HepG2 (cell line): ENCODE measurements around the gene ADAMTSL4. TPM values are rescaled to one million over a fixed set of nuclear protein-coding genes. Genes with fewer than 3 reads are reported as not detected.

Source experiments
- ARNT ChIP-seq: fragments of 450-650 bp; IDR thresholded peaks from 2 replicates; pipeline ENCODE4 v1.6.1; 2017
- BATF2 ChIP-seq: sonication (generic); formaldehyde crosslinking; IDR thresholded peaks from 2 replicates; pipeline ENCODE4 v1.8.0; 2022; ENCODE audit warnings: mild to moderate bottlenecking, missing genetic modification reagents, moderate library complexity
- CBX2 ChIP-seq, 2 experiments: fragments of 200-600 bp in 1 of 2; sonication (generic); formaldehyde crosslinking in 1 of 2; IDR thresholded peaks; 2 replicates each; pipeline versions ENCODE4 v1.7.0 to v1.8.1; 2018 to 2022; ENCODE audit warnings: low read depth in 2 of 2, low read length in 1 of 2, mild to moderate bottlenecking in 1 of 2, missing genetic modification reagents in 1 of 2
- CEBPZ ChIP-seq: IDR thresholded peaks from 2 replicates; pipeline ENCODE4 v1.6.1; 2012; ENCODE audit warnings: low read length, improper control_type of control experiment
- DMTF1 ChIP-seq: sonication (generic); formaldehyde crosslinking; IDR thresholded peaks from 2 replicates; pipeline ENCODE4 v1.4.0; 2020; ENCODE audit warnings: mild to moderate bottlenecking, missing genetic modification reagents
- E2F2 ChIP-seq: sonication (generic); formaldehyde crosslinking; IDR thresholded peaks from 2 replicates; pipeline ENCODE4 v1.4.0; 2020; ENCODE audit warnings: missing genetic modification reagents, borderline replicate concordance
- IKZF1 ChIP-seq: fragments of 450-650 bp; IDR thresholded peaks from 2 replicates; pipeline ENCODE4 v1.7.1; 2016
- KAT8 ChIP-seq: IDR thresholded peaks from 2 replicates; pipeline ENCODE4 v1.6.1; 2016; ENCODE audit warnings: missing genetic modification reagents, missing compliant biosample characterization
- MIXL1 ChIP-seq: IDR thresholded peaks from 2 replicates; pipeline ENCODE4 v1.6.1; 2016
- MLLT10 ChIP-seq: sonication (generic); formaldehyde crosslinking; IDR thresholded peaks from 2 replicates; pipeline ENCODE4 v1.4.0; 2020; ENCODE audit warnings: missing genetic modification reagents
- NFIC ChIP-seq: IDR thresholded peaks from 2 replicates; pipeline ENCODE4 v1.6.1; 2012; ENCODE audit warnings: mild to moderate bottlenecking, low read length, inconsistent platforms
- TRIM24 ChIP-seq: sonication (generic); formaldehyde crosslinking; IDR thresholded peaks from 2 replicates; pipeline ENCODE4 v1.8.0; 2022; ENCODE audit warnings: mild to moderate bottlenecking, missing genetic modification reagents
- ZFP91 ChIP-seq: sonication (generic); formaldehyde crosslinking; IDR thresholded peaks from 2 replicates; pipeline ENCODE4 v1.9.0; 2022; ENCODE audit warnings: missing genetic modification reagents, mild to moderate bottlenecking, borderline replicate concordance
- ZFY ChIP-seq: sonication (generic); formaldehyde crosslinking; IDR thresholded peaks from 2 replicates; pipeline ENCODE4 v1.4.0; 2020; ENCODE audit warnings: missing genetic modification reagents
- ZNF256 ChIP-seq: sonication (generic); formaldehyde crosslinking; conservative IDR thresholded peaks from 2 replicates; pipeline ENCODE4 v1.4.0; 2020; ENCODE audit warnings: missing genetic modification reagents
- ZNF441 ChIP-seq: sonication (generic); formaldehyde crosslinking; IDR thresholded peaks from 2 replicates; pipeline ENCODE4 v1.7.0; 2021; ENCODE audit warnings: missing genetic modification reagents, borderline replicate concordance
- ZNF772 ChIP-seq: sonication (generic); formaldehyde crosslinking; IDR thresholded peaks from 2 replicates; pipeline ENCODE4 v1.5.0; 2020; ENCODE audit warnings: mild to moderate bottlenecking, missing genetic modification reagents
- ZSCAN22 ChIP-seq: sonication (generic); formaldehyde crosslinking; IDR thresholded peaks from 2 replicates; pipeline ENCODE4 v1.4.0; 2020; ENCODE audit warnings: mild to moderate bottlenecking, missing genetic modification reagents
- polyA plus RNA-seq, 8 experiments: library from polyadenylated mRNA; depleted of rRNA in 3 of 8; stranded (reverse) in 7 of 8; unstranded in 1 of 8; fragments of >200 nt; fragmentation: Illumina TruSeq in 4 of 8; extraction: Trizol in 4 of 8; gene quantifications; 2 replicates each; pipeline versions ENCODE4 v1.2.1 to v1.2.3, GENCODE V29; 2011 to 2016; ENCODE audit warnings: low read depth in 4 of 8, missing spikeins in 1 of 8, mixed read lengths in 1 of 8; ENCODE audit not compliant: insufficient read depth in 1 of 8
- total RNA-seq, 5 experiments: library from RNA; depleted of rRNA; stranded (reverse); fragments of >200 nt; fragmentation: Illumina TruSeq; extraction: Trizol; gene quantifications; 2 replicates each; pipeline ENCODE4 v1.2.3, GENCODE V29; 2016; ENCODE audit warnings: low read depth in 1 of 5

ADAMTSL4 gene
- total and polyA plus RNA-seq, 2 of the 13 experiments (the other 11 are each of a cell fraction or from before 2014, with no cell fraction given), result 3.9 to 16.4 TPM

GRCh38 chr1:150579110-150579944 is 30.1 kb downstream of the ADAMTSL4 start, which contains the start of gene MCL1 (continued):
- TF ChIP-seq BATF2 (CRISPR knock-in tag), result no peak
- TF ChIP-seq ZFY (CRISPR knock-in tag), result peak; percentile 91
- no peak for TF ChIP-seq ZNF256
- no peak for TF ChIP-seq CEBPZ
- TF ChIP-seq ZFP91 (CRISPR knock-in tag), result peak; percentile 53; the same call in 1 of the 2 replicates
- TF ChIP-seq TRIM24 (CRISPR knock-in tag), result no peak
- TF ChIP-seq NFIC, result no peak
- no peak for TF ChIP-seq ARNT
- TF ChIP-seq ZSCAN22 (CRISPR knock-in tag), result no peak
- TF ChIP-seq IKZF1, result no peak
- 0 out of 2 replicates have a peak, but pooled peaks have one; percentile 35 for TF ChIP-seq MIXL1 (CRISPR knock-in tag)
- TF ChIP-seq MLLT10 (CRISPR knock-in tag), result no peak
- no peak for TF ChIP-seq DMTF1
- TF ChIP-seq ZNF772, result no peak; the same call in 1 of the 2 replicates
- TF ChIP-seq KAT8 (CRISPR knock-in tag), result peak; percentile 79
- TF ChIP-seq CBX2 (IDR thresholded peaks at IDR 0.05; ENCODE audit: low read depth, low read length), result no peak
- TF ChIP-seq CBX2 (CRISPR knock-in tag; IDR thresholded peaks at IDR 0.05; ENCODE audit: low read depth), result no peak
- TF ChIP-seq ZNF441 (CRISPR knock-in tag), result no peak
- 0 out of 2 replicates have a peak, but pooled peaks have one; percentile 58 for TF ChIP-seq E2F2 (CRISPR knock-in tag)
